NCI-H460 (cell line): ENCODE data around the gene BBS5. TPM values are rescaled to one million over a fixed set of nuclear protein-coding genes. Genes with fewer than 3 reads are reported as not detected.
"Not testable (repeated sequence)": the region's sequence is repeated elsewhere in the genome, so short reads cannot be mapped to it uniquely, and the experiment has no call there.

ENCODE experiments used
- DNase-seq: peaks from one replicate; pipeline ENCODE4 v3.0.0-alpha.2; 2016; ENCODE audit warnings: low read depth; ENCODE audit errors: extremely low read depth
- total RNA-seq: library from RNA; depleted of rRNA; stranded (reverse); fragments of >200 nt; shearing (Covaris generic); gene quantifications from 2 replicates; pipeline ENCODE4 v1.2.3, GENCODE V29; 2014; rRNA removed

The BBS5 gene
- total RNA-seq, 1 experiment from 2014 or later, result 5.4 TPM

DNA sequence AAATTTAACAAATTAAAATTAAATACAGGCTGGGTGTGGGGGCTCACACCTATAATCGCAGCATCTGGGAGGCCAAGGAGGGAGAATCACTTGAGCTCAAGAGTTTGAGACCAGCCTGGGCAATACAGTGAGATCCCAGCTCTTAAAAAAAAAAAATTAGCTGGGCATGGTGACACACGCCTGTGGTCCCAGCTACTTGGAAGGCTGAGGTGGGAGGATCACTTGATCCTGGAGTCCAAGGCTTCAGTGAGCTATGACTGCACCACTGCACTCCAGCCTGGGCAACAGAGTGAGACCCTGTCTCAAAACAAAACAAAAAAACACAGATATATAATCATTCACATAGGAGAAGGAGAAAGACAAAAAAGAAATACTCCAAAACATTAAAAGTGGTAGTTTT is 60.2 kb downstream of the BBS5 start:
- DNase-seq, result not testable (repeated sequence)

- DNase-seq, result no peak
Measured at GRCh38 chr2:169540146-169540545, 60.9 kb downstream of the BBS5 start.

DNA sequence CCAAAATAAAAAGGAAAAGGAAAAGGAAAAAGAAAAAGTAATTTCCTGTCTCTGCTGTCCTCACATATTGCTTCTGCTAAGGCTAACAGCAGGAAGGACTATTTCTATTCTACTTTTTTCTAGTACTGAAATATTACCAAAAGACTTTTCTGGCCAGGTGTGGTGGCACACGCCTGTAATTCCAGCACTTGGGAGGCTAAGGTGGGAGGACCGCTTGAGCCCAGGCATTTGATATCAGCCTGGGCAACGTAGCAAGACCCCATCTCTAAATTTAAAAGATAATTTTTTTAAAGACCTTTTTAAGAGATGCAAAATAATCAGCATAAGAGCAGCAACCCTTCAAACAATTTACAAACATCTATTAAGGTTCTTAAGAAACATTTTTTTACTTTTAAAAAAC is 63.1 kb downstream of the BBS5 start:
- DNase-seq, result no peak

DNA sequence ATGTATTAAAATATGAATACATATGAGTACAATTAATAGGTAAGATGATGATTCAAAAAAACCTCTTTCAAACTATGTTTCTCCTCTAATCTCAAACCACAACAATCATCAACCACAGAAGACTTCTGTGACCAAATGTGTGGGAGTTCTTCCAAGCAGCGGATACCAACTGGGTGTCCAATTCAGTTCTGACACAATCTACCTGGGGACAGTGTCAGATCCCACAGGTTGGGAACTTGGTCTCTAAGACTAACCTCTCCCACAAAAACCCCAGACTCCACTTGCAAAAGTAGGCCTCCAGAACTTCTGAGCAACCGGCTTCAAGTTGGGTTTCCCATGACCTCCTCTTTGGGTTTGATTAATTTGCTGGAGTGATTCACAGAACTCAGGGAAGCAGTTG is 67.5 kb downstream of the BBS5 start:
- DNase-seq, result no peak

Other genes starting within 250 kb of the BBS5 start
- gene LRP2, start 117.0 kb upstream of the BBS5 start, total RNA-seq, result 0.07 and 0.20 TPM in 2 replicates
- gene KLHL41, start 30.2 kb downstream of the BBS5 start, total RNA-seq, result not detected in 2 replicates
- gene FASTKD1, start 94.4 kb downstream of the BBS5 start, total RNA-seq, result 38.4 and 45.4 TPM in 2 replicates
- gene PPIG, start 104.9 kb downstream of the BBS5 start, total RNA-seq, result 32.0 and 34.0 TPM in 2 replicates
- gene CFAP210, start 214.9 kb downstream of the BBS5 start, total RNA-seq, result 0.12 and 0.20 TPM in 2 replicates
- 3.8 and 5.5 TPM in 2 replicates for gene PHOSPHO2, start 215.0 kb downstream of the BBS5 start, total RNA-seq